Testis (tissue), 2 donors: Measurements from ENCODE around the gene OR51T1.

Experiments
- CTCF ChIP-seq, 3 experiments: fragments of 450-650 bp in 2 of 3; fragments of 200-600 bp in 1 of 3; sonication (generic) in 1 of 3; IDR thresholded peaks; one replicate each; pipeline ENCODE4 v1.5.1; 2016 to 2019; ENCODE audit warnings: antibody characterized with exemption in 3 of 3, mild to moderate bottlenecking in 2 of 3, moderate library complexity in 1 of 3
- POLR2A ChIP-seq: fragments of 450-650 bp; IDR thresholded peaks from one replicate; pipeline ENCODE4 v1.6.1; 2017; ENCODE audit warnings: antibody characterized with exemption, mild to moderate bottlenecking, moderate library complexity

- TF ChIP-seq POLR2A (no peak), CTCF (IDR thresholded peaks at IDR 0.05) (no peak)
Observed at GRCh38 chr11:4865855-4866254, 15.8 kb upstream of the OR51T1 start.
